Measurements from ENCODE around the gene MOB2. TPM values are rescaled to one million over a fixed set of nuclear protein-coding genes. Genes with fewer than 3 reads are reported as not detected.
"Not testable (repeated sequence)": the region's sequence is repeated elsewhere in the genome, so short reads cannot be mapped to it uniquely, and the experiment has no call there.

Gene MOB2
- polyA plus RNA-seq, 4 donors: 27.0 to 35.0 (median 29.1) TPM

DNA sequence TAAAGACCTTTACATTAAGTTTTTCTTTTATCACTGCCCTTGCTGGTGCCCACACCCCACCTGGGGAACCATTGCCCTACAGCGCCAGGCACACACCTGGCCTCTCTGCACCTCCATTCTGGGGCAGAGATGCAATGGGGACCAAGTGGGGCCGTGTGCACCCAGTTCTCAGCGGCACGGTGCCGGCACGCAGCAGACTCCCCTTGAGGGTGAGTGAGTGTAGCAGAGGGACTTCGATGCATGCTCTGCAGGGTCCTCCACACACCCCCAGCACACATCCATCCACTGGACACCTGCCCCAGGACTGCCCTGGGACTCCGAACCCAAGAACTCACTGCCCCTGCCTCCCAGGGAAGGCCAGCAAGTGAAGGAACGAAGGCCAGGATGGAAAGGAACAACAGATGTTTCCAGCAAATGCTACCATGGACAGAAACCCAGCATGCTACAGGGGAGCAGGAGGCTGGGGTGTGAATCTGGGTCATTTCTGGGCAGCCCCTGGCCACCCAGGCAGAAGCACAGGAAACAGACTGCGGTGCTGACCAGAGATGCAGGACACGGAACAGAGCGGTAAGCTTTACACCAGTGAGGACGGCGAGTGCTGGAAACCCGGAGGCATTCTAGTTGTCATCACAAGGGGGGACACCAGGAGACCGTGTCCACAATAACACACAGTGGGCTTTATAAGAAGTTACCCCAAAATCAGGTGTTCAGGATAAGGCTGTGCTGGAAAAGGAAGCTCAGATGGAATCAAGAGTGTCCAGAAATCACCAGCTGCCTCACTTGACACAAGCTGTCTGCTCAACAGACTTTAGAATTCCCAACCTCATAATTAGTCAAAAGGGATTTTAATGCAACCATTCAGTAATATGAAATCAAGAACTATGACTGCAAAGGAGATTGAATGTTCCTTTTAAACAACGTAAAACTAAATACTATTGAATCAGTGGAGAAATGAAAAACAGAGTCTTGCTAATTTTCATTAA lies 32.7 kb upstream of the MOB2 start:
- no peak for DNase-seq (ENCODE audit: low read depth in 4 of 4, low spot score in 3 of 4)

DNA sequence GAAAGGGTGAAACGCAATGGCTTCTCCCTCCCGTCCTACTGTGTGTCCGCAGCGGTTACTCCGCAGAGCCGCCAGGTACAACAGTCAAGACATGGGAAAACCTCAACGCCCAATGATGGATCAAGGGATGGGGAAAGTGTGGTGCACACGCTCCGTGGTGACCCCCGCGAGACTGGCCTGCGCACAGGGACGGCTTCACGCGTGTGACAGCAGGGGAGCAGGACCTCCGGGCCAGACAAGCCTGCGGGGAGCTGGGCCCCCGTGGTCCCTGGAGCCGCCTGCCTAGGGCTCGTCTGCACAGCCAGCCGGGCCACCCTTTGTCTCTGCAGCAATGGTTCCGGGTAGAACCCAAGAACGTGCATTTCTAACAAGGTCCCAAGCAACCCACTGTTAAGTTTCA lies 31.7 kb upstream of the MOB2 start:
- DNase-seq (ENCODE audit: low read depth in 4 of 4, low spot score in 3 of 4): no peak

DNA sequence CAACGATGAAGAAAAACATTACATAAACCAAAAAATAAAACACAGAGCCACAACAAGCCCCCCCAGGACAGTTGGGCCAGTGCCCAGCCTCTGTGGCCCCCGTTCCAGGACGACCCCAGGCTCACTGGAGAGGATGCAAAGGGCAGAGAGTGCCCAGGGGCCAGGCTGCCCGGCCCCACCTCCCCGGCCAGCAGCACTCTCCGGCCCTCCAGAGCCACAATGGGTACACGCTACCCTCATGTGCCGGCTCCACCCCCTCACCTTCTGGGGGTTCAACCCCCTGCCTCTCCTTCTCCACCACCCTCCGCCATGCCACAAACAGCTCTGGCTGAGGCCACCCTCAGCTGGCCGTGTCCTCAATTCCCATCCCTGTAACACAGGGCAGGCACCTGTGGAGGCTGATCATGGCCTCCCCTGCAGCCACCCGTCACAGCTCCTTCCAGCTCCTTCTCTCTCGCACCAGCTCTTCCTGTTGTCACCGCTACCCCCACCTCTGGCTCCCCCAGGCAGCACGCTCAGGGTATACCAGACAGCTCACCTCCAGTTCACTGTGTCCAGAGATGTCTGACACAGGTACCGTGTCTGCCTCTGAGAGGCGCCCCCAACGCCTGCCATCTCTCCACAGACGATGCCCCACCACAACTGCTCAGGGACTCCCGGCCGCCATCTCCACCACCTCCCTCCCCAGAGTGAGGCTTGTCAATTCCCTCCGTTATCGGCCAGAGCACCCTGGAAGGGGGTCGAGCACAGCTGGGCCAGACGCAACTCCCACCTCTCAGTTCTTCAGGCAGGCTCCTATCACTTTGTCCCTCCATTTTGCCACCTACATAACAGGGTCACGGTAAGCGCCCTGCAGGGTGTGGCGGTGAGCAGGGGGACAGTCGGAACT lies 30.8 kb upstream of the MOB2 start:
- no peak for DNase-seq (ENCODE audit: low read depth in 4 of 4, low spot score in 3 of 4)

DNA sequence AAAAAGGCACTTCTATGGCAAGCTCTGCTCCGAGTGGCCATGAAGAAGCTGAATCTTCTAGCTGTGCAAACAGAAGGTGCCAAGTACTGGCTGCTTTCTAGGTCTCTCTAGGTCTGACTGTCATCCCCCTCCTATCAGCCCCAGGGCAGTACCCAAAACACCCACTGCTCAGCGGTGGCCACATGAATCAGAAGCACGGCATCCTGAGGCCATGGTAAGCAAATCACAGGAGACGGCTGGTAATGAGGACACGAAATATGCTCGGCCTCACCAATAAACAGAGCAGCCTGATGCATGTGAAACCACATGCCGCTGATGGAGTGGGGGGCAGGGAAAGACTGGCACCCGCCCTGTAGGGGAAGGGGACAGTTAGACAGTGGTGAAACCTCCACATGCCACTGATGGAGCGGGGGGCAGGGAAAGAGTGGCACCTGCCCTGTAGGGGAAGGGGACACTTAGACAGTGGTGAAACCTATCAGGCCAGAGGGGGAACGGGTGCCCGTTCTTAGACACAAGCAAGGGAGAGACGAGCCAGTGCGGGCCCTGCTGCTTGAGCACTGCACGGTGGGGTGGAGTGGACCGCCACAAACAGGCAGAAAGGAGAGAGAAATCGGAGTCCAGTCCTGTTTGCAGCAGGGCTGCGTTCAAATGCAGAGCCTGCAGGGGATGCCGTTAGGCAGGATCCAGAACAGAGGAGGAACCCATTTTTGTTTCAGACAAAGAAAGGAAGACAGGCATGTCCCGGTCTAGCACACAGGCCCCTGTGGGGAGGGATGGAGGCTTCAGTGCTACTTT lies 29.9 kb upstream of the MOB2 start:
- no peak for DNase-seq (ENCODE audit: low read depth in 4 of 4, low spot score in 3 of 4)

DNA sequence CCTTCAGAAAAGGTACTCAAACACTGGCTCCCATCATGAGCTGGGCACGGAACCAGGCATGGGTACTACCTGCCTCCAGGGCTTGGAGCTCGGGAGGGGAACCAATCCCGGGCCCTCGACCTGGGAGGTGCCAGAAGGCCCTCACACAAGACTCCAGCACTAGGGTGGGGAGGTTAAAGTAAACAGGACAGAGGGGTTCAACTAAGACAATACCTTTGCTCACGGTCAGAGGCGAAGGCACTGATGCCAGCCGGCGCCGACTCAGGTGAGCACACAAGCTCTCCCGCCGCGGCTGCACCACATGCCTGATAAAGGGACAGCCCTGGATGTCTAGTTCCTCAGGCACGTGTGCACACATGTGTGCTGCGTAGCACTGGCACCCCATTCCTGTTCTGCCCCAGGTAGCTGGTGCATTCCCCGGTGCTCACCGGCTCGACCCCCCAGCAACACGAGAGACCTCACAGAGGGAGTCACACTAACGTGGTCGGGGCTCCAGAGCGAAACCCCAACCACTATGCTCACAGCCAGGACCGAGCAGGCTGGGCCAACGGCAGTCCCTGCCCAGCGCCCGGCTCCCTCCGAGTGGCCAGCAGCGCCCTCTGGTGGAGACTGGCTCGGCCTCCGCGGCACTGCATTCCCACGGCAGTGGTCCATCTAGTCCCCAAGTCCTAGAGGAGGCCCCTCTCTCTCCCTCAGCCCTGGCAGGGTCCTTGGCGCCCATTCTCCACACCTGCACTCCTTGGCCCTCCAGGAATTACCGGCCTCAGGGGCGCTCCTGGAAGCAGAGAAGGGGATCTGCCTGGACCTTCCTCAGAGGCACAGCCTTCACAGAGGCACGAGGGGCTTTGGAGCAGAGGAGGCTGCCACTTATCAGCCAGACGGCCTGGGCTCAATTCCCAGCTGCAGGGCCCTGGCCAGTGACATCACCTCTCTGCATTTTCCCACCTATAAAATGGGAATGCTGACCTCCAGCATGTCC lies 28.8 kb upstream of the MOB2 start:
- DNase-seq (ENCODE audit: low read depth in 4 of 4, low spot score in 3 of 4): peak; percentile 33 to 63 (median 48)

DNA sequence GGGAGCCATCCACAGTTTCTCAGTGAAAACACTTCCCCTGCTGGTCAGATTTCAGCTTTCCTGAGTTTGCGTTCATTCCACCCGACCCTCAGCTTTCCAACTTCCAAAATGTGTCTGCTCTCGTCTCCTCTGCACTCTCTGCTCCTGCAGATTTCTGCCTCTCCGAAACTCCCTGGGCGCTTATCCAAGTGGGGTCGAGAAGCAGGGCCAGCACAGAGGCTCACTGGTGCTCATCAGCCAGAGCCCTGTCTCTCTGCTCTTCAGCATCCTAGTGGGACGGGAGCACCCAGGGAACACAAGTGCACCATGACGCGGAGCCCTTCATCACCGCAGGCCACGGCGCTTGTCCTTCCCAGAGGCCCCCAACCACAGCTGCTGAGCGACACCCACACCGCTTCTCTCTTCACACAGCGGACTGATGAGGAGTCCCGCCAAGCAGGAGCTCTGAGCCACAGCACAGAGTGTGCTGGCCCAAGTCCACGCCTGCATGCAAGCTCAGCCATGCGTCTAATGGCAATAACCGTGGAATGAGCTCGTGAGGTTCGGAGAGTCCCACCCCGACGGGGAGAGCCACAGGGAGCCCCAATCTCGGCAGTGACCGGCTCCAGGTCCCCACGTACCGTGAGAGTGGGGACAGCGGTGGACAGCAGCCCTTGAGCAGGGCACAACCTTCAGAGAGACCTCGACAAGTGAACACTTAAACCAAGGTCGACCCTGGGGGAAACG lies 27.9 kb upstream of the MOB2 start:
- no peak for DNase-seq (ENCODE audit: low read depth in 4 of 4, low spot score in 3 of 4)

DNA sequence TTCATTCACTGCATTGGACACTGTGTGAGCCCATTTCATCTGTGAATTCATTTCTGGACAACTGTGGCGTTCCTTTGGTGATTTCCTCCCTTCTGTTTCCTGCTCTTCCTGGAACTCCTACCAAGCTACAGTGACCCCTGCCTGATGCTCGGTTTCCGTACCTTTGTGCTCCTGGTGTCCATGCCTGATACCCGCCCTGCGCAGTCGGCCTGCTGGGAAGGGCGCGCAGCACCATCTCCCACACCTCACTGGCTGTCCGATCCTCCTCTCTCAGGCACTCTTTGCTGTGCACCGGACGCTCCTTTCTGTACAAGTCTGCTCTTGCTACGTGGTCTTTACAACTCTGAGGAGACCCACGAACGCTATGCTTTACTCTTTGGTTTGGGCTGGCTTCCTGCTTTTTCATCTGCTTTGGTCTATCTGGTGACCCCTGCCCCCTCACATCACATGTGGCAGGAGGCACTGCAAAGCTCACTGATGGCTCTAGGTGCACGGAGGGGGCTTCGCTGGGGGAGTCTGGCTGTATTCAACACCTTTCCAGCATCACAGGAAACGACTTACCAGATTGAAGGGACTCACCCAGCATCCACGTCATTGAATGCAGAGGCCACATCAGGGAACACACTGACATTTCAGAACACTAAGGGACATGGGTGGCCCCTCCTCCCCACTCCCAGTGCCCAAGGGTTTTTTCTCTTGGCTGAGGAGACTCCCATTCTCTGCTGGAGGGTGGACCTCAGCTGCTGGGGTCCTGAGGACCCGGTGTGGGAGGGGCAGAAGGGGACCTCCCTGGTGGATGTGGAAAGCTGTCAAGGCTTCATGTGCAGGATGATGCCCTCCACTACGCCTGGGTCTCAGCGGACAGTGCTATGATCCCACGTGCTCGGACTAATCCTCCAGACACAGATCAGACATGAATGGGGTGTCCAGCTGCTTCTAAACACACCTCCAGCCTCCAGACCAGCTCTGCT lies 27.0 kb upstream of the MOB2 start:
- no peak for DNase-seq (ENCODE audit: low read depth in 4 of 4, low spot score in 3 of 4)

DNA sequence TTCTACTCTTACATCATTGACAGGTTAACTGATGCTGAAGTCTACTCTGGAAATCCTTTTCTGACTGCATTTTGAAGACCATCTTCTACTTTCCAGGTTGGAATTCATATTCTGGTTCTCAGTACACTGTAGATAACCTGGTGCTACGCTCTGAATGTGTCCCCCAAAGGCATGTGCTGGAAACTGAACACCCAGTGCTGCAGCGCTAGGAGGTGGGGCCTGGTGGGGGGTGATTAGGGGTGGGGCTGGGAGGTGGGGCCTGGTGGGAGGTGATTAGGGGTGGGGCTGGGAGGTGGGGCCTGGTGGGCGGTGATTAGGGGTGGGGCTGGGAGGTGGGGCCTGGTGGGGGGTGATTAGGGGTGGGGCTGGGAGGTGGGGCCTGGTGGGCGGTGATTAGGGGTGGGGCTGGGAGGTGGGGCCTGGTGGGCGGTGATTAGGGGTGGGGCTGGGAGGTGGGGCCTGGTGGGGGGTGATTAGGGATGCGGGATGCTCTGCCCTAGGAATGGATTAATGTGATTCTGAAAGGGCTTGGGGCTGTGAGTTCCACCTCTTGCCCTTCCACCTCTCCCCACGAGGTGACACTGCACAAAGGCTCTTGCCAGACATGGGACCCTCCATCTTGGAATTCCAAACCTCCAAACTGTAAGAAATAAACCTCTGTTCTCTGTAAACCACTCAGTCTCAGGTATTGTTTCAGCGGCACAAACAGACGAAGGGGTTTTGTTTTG lies 26.1 kb upstream of the MOB2 start:
- not testable (repeated sequence) for DNase-seq (ENCODE audit: low read depth in 4 of 4, low spot score in 3 of 4)

DNA sequence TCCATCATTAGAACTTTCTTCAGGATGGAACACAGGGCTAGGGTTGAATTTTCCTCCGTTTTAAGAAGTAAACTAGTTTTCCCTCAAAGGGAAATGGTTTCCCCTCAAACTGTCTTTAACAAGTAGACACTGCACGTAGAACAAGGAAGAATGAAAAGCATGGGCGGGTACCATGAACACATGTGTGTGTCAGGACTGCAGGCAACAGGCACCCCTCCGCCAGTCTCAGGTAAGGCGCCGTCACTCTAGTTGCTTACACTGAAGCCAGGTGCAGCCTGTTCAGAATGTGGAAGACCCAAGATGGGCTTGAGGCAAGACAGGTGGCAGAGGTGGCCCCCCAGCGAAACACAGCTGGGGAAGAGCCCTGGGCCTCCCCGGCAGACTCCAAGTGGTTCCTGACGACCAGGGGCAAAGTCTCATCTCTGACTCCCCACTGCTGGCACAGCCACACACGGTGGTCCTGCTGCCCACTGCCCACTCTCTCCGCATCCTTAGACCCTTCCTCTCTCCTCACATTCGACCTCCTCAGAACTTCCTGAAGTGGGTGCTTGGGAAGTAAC lies 25.4 kb upstream of the MOB2 start:
- DNase-seq (ENCODE audit: low read depth in 4 of 4, low spot score in 3 of 4): no peak

DNA sequence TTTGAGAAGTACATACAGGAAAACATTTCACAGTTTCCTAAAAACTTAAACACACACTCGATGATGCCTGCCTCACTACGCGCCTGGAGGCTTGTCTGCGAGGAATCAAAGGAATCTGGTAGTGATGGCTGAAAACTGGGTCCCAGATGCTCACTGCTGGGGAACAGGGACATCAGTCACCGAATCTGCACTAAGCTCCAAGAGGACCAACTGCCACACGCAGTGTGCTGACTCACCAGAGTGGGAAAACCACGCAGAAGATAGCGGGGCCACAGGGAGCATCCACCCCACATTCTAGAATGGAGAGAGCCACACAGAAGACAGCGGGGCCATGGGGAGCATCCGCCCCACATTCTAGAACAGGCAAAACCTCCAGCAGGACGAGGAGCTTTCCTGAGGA lies 24.3 kb upstream of the MOB2 start:
- DNase-seq (ENCODE audit: low read depth in 4 of 4, low spot score in 3 of 4): no peak

DNA sequence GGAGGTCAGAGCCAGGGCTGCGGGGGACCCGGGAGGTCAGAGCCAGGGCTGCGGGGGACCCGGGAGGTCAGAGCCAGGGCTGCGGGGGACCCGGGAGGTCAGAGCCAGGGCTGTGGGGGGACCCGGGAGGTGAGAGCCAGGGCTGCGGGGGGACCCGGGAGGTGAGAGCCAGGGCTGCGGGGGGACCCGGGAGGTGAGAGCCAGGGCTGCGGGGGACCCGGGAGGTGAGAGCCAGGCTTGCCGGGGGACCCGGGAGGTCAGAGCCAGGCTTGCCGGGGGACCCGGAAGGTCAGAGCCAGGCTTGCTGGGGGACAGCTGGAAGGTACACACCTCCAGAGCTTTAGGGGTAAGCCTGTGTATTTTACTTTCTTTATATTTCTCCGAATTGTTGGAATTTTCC lies 23.8 kb upstream of the MOB2 start:
- not testable (repeated sequence) for DNase-seq (ENCODE audit: low read depth in 4 of 4, low spot score in 3 of 4)

DNA sequence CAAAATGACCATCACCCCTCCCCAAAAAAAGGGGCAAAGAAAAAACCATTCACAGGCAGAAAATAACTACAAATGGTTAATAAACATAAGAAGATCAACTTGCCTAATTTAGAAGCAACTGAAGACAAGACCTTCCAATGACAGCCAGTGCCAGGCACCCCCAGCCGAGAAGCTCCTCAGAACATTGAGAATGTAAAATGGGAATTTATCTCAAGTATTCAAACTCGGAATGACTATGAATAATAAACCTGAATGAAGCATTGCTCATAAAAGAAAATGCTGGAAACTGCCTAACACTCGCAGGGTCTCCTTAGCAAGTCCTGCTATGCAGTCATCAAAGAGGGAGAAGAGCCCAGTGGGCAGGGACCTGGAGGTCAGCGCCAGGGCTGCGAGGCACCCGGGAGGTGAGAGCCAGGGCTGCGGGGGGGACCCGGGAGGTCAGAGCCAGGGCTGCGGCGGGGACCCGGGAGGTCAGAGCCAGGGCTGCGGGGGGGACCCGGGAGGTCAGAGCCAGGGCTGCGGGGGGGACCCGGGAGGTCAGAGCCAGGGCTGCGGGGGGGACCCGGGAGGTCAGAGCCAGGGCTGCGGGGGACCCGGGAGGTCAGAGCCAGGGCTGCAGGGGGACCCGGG lies 23.2 kb upstream of the MOB2 start:
- no peak for DNase-seq (ENCODE audit: low read depth in 4 of 4, low spot score in 3 of 4)

DNA sequence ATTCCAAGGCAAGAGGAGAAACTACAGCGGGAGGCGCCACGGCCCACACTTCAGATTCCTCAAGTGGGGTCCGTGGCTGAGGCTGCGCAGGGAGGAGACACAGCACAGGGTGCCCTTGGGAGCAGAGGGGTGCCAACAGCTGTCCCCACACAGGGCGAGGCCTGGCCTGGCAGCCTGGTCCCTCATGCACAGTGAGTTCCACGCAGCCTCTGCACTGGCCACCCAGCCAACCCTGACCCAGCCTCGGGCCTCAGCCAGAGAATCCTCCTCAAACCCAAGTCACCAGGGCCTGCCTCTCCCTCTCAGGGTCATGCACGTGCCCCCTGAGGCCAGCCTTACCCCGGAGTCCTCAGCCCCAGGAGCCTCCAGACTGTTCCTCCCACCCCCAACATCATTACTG lies 22.4 kb upstream of the MOB2 start:
- DNase-seq (ENCODE audit: low read depth in 4 of 4, low spot score in 3 of 4): no peak

DNA sequence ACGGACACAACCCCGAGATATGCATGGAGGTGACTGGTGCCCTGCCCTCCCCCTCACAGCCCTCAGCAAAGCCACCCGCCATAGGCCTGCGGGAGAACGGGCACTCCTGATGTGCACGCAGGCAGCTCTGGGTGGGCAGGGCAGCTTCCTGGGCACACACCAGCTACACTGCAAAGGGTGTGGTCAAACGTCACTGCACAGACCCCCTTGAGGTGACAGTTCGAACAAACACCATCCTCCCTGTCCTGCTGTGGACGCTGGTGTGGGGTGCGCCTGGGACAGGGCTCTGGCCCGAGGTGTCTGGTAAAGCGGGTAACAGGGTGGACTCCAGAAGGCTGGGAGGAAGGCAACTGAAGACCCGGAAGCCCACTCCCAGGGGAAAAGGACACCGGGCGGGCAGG lies 21.9 kb upstream of the MOB2 start:
- no peak for DNase-seq (ENCODE audit: low read depth in 4 of 4, low spot score in 3 of 4)

DNA sequence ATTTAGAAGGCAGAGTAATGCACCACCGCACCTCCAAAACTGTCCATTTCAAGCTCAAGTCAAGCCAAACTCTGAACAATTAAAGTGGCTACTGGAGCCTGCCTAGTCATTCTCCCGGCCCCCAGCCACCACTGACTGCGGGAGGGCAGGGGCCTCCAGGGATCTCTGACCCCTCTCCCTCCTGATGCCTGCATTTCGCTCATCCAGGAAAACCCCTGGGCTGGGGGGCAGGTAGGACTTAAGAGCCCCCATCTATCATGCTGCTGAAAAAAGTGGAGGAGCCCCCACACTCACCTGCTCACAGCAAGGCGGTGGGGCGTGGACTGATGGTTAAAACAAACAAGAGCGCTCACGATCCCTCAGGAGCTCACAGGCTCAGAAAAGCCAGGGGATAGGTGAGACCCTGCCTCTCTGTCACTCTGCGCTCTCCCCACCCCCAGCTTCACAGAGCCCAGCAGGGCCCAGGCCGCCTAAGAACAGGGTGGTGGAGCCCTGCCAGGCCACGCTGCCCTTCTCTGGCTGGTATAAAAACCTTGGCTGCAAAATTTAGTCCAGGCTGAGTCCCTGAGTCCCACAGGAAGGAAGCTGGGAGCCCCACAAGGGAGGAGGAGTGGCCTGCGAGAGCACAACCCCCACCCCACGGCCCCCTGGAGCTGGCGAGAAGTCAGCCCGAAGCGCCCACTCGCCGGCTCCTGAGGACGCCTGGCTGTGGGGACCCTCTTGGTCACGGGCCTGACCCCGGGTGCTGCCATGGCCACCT lies 21.0 kb upstream of the MOB2 start:
- DNase-seq (ENCODE audit: low read depth in 4 of 4, low spot score in 3 of 4): no peak
